BLaER1 treated with 17β-estradiol and CSF1 and Interleukin-3, amounts not matched to agents 10 nM and 100 nM (cell line): Measurements from ENCODE around the gene ANGPT4.

ENCODE experiments used
- H3K27ac ChIP-seq, 11 experiments: shearing (Covaris generic); formaldehyde crosslinking; 2 replicates each; pipeline ENCODE4 v1.8.1; 2022
- H3K27me3 ChIP-seq, 11 experiments: shearing (Covaris generic); formaldehyde crosslinking; 2 replicates each; pipeline ENCODE4 v1.8.1; 2022
- H3K36me3 ChIP-seq, 11 experiments: shearing (Covaris generic); formaldehyde crosslinking; 2 replicates each; pipeline ENCODE4 v1.8.1; 2022
- H3K4me1 ChIP-seq, 10 experiments: shearing (Covaris generic); formaldehyde crosslinking; 2 replicates each; pipeline ENCODE4 v1.8.1; 2022
- H3K4me2 ChIP-seq, 11 experiments: shearing (Covaris generic); formaldehyde crosslinking; 2 replicates each; pipeline ENCODE4 v1.8.1; 2022
- H3K4me3 ChIP-seq, 10 experiments: shearing (Covaris generic); formaldehyde crosslinking; 2 replicates each; pipeline ENCODE4 v1.8.1; 2022
- H3K9ac ChIP-seq, 11 experiments: shearing (Covaris generic); formaldehyde crosslinking; 2 replicates each; pipeline ENCODE4 v1.8.1; 2022
- H3K9me3 ChIP-seq, 11 experiments: shearing (Covaris generic); formaldehyde crosslinking; replicated peaks in 1 of 11; 2 replicates each; pipeline ENCODE4 v1.8.1; 2022
- H4K20me1 ChIP-seq, 11 experiments: shearing (Covaris generic); formaldehyde crosslinking; 2 replicates each; pipeline ENCODE4 v1.8.1; 2022
- Cebpa-rat ChIP-seq, 11 experiments: shearing (Covaris generic); IDR thresholded peaks; 2 replicates each; pipeline ENCODE4 v1.8.1; 2022

The ANGPT4 gene

GRCh38 chr20:843912-844311 is 72.2 kb downstream of the ANGPT4 start:
- H3K36me3 ChIP-seq = peaks cover 0 to 43% (median 0%) of the 10 kb centered on the region in 11 experiments; a peak in 8 of 22 replicates
- H3K4me3 ChIP-seq = no peak overlapping the region
- no peak for TF ChIP-seq Cebpa-rat (IDR thresholded peaks at IDR 0.05)
- H3K9me3 ChIP-seq = no peaks in the 10 kb centered on the region
- H3K27ac ChIP-seq = peak overlapping the region in 2 of 11 experiments; percentile 25 to 80; a peak in 1 of 22 replicates
- H4K20me1 ChIP-seq = peaks cover 19 to 100% (median 61%) of the 10 kb centered on the region in 11 experiments; a peak in 21 of 22 replicates
- H3K4me1 ChIP-seq = peaks cover 60 to 85% (median 75%) of the 10 kb centered on the region in 10 experiments
- H3K4me2 ChIP-seq = peak overlapping the region; percentile 60 to 100 (median 100)
- H3K9ac ChIP-seq = peak overlapping the region in 6 of 11 experiments; percentile 9 to 82 (median 56); a peak in 10 of 22 replicates
- no peaks in the 10 kb centered on the region for H3K27me3 ChIP-seq

GRCh38 chr20:842547-842940 is 73.6 kb downstream of the ANGPT4 start:
- Histone ChIP-seq H4K20me1 (peaks cover 15 to 92% (median 50%) of the 10 kb centered on the region in 11 experiments; a peak in 20 of 22 replicates), H3K27ac (no peak overlapping the region), H3K4me3 (no peak overlapping the region), H3K4me1 (peaks cover 54 to 86% (median 71%) of the 10 kb centered on the region in 10 experiments), H3K9ac (no peak overlapping the region), H3K4me2 (0 out of 22 replicates have a peak overlapping the region, but pooled peaks of 1 of the 11 experiments have one; percentile 56), H3K36me3 (peaks cover 0 to 37% (median 0%) of the 10 kb centered on the region in 11 experiments; a peak in 7 of 22 replicates), H3K27me3 (no peaks in the 10 kb centered on the region), H3K9me3 (peaks cover 0 to 11% (median 7%) of the 10 kb centered on the region in 11 experiments; a peak in 13 of 22 replicates)
- no peak for TF ChIP-seq Cebpa-rat (IDR thresholded peaks at IDR 0.05)

- Histone ChIP-seq H3K36me3 (peaks cover 0 to 37% (median 0%) of the 10 kb centered on the region in 11 experiments; a peak in 7 of 22 replicates), H3K4me1 (peaks cover 54 to 86% (median 71%) of the 10 kb centered on the region in 10 experiments), H3K9me3 (peaks cover 0 to 11% (median 7%) of the 10 kb centered on the region in 11 experiments; a peak in 13 of 22 replicates), H3K4me2 (peak overlapping the region in 9 of 11 experiments; percentile 5 to 56 (median 32); a peak in 14 of 22 replicates), H3K27me3 (no peaks in the 10 kb centered on the region), H4K20me1 (peaks cover 9 to 92% (median 44%) of the 10 kb centered on the region in 11 experiments; a peak in 19 of 22 replicates), H3K9ac (no peak overlapping the region), H3K27ac (no peak overlapping the region), H3K4me3 (no peak overlapping the region)
- TF ChIP-seq Cebpa-rat (IDR thresholded peaks at IDR 0.05) = no peak
Observed at GRCh38 chr20:841568-842546, 74.3 kb downstream of the ANGPT4 start.

- H4K20me1 ChIP-seq = peaks cover 9 to 83% (median 38%) of the 10 kb centered on the region in 11 experiments; a peak in 19 of 22 replicates
- peaks cover 48 to 83% (median 69%) of the 10 kb centered on the region in 10 experiments for H3K4me1 ChIP-seq
- H3K27me3 ChIP-seq = no peaks in the 10 kb centered on the region
- H3K36me3 ChIP-seq = peaks cover 0 to 37% (median 0%) of the 10 kb centered on the region in 11 experiments; a peak in 7 of 22 replicates
- H3K9me3 ChIP-seq = peaks cover 0 to 11% (median 7%) of the 10 kb centered on the region in 11 experiments; a peak in 13 of 22 replicates
- no peak overlapping the region for H3K9ac ChIP-seq
- H3K27ac ChIP-seq = no peak overlapping the region
- TF ChIP-seq Cebpa-rat (IDR thresholded peaks at IDR 0.05) = 0 out of 22 replicates have a peak, but pooled peaks of 1 of the 11 experiments have one; percentile 24
- peak overlapping the region in 10 of 11 experiments; percentile 5 to 56 (median 30); a peak in 16 of 22 replicates for H3K4me2 ChIP-seq
- no peak overlapping the region for H3K4me3 ChIP-seq
Observed at GRCh38 chr20:840858-841567, 75.1 kb downstream of the ANGPT4 start.

- Histone ChIP-seq H3K9me3 (peaks cover 0 to 11% (median 7%) of the 10 kb centered on the region in 11 experiments; a peak in 13 of 22 replicates), H4K20me1 (peaks cover 9 to 79% (median 36%) of the 10 kb centered on the region in 11 experiments; a peak in 19 of 22 replicates), H3K4me1 (peaks cover 50 to 83% (median 69%) of the 10 kb centered on the region in 10 experiments), H3K27me3 (no peaks in the 10 kb centered on the region), H3K4me3 (no peak overlapping the region), H3K9ac (no peak overlapping the region), H3K27ac (no peak overlapping the region), H3K36me3 (peaks cover 0 to 37% (median 0%) of the 10 kb centered on the region in 11 experiments; a peak in 7 of 22 replicates), H3K4me2 (peak overlapping the region in 3 of 11 experiments; percentile 15 to 41 (median 15); a peak in 4 of 22 replicates)
- TF ChIP-seq Cebpa-rat (IDR thresholded peaks at IDR 0.05) = no peak
Observed at GRCh38 chr20:840503-840857, 75.7 kb downstream of the ANGPT4 start.

GRCh38 chr20:839626-840025 is 76.5 kb downstream of the ANGPT4 start:
- Histone ChIP-seq H3K27ac (no peak overlapping the region), H3K9ac (no peak overlapping the region), H3K9me3 (peaks cover 0 to 11% (median 7%) of the 10 kb centered on the region in 11 experiments; a peak in 13 of 22 replicates), H3K4me2 (no peak overlapping the region), H3K36me3 (peaks cover 0 to 37% (median 0%) of the 10 kb centered on the region in 11 experiments; a peak in 7 of 22 replicates), H3K4me1 (peaks cover 52 to 83% (median 70%) of the 10 kb centered on the region in 10 experiments), H4K20me1 (peaks cover 9 to 74% (median 35%) of the 10 kb centered on the region in 11 experiments; a peak in 19 of 22 replicates), H3K4me3 (no peak overlapping the region), H3K27me3 (no peaks in the 10 kb centered on the region)
- no peak for TF ChIP-seq Cebpa-rat (IDR thresholded peaks at IDR 0.05)

GRCh38 chr20:839015-839414 is 77.1 kb downstream of the ANGPT4 start:
- peaks cover 52 to 84% (median 72%) of the 10 kb centered on the region in 10 experiments for H3K4me1 ChIP-seq
- no peak overlapping the region for H3K4me3 ChIP-seq
- no peak overlapping the region for H3K27ac ChIP-seq
- H3K9ac ChIP-seq = no peak overlapping the region
- H3K36me3 ChIP-seq = peaks cover 0 to 37% (median 0%) of the 10 kb centered on the region in 11 experiments; a peak in 7 of 22 replicates
- H3K27me3 ChIP-seq = no peaks in the 10 kb centered on the region
- H4K20me1 ChIP-seq = peaks cover 6 to 69% (median 33%) of the 10 kb centered on the region in 11 experiments; a peak in 19 of 22 replicates
- peak overlapping the region in 2 of 11 experiments; percentile 89 to 97; a peak in 4 of 22 replicates for H3K4me2 ChIP-seq
- no peak for TF ChIP-seq Cebpa-rat (IDR thresholded peaks at IDR 0.05)
- H3K9me3 ChIP-seq = peaks cover 0 to 11% (median 7%) of the 10 kb centered on the region in 11 experiments; a peak in 13 of 22 replicates

- peak overlapping the region in 10 of 11 experiments; percentile 42 to 99 (median 92); a peak in 14 of 22 replicates for H3K4me2 ChIP-seq
- peaks cover 3 to 41% (median 12%) of the 10 kb centered on the region in 11 experiments; a peak in 17 of 22 replicates for H4K20me1 ChIP-seq
- TF ChIP-seq Cebpa-rat (IDR thresholded peaks at IDR 0.05) = no peak
- H3K27ac ChIP-seq = peak overlapping the region in 8 of 11 experiments; percentile 46 to 99 (median 84); a peak in 16 of 22 replicates
- H3K4me3 ChIP-seq = no peak overlapping the region
- peaks cover 0 to 11% (median 7%) of the 10 kb centered on the region in 11 experiments; a peak in 13 of 22 replicates for H3K9me3 ChIP-seq
- no peaks in the 10 kb centered on the region for H3K27me3 ChIP-seq
- peaks cover 53 to 72% (median 68%) of the 10 kb centered on the region in 10 experiments for H3K4me1 ChIP-seq
- peaks cover 0 to 25% (median 0%) of the 10 kb centered on the region in 11 experiments; a peak in 7 of 22 replicates for H3K36me3 ChIP-seq
- peak overlapping the region in 3 of 11 experiments; percentile 29 to 67 (median 47); a peak in 5 of 22 replicates for H3K9ac ChIP-seq
Observed at GRCh38 chr20:836190-836589, 79.9 kb downstream of the ANGPT4 start.
